ENCODE results near the gene SHB. TPM values are rescaled to one million over a fixed set of nuclear protein-coding genes. Genes with fewer than 3 reads are reported as not detected.

SHB gene
- total RNA-seq, 1 donor, result 19.9 TPM

DNA sequence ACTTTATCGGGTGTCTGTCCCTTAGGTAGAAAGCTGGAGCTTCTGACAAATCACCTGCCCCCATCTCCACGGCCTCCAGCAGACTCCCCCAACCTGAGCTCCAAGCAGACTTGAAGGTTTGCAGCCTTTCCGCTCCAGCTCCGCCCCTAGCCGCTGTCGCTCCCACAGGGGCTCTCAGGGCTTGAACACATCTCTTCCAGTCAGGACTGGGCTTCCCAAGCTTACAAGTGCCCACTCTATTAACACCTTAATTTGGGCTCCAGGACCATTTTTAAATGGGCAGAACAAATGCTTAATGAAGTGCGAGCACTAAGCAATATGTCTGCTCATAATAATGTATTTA, 147.9 kb downstream of the SHB start:
- no peak overlapping the region for H3K4me3 ChIP-seq (ENCODE audit: low read depth, low read length)
- DNase-seq (ENCODE audit: low read depth), result no peak
- TF ChIP-seq, protein P1, sequence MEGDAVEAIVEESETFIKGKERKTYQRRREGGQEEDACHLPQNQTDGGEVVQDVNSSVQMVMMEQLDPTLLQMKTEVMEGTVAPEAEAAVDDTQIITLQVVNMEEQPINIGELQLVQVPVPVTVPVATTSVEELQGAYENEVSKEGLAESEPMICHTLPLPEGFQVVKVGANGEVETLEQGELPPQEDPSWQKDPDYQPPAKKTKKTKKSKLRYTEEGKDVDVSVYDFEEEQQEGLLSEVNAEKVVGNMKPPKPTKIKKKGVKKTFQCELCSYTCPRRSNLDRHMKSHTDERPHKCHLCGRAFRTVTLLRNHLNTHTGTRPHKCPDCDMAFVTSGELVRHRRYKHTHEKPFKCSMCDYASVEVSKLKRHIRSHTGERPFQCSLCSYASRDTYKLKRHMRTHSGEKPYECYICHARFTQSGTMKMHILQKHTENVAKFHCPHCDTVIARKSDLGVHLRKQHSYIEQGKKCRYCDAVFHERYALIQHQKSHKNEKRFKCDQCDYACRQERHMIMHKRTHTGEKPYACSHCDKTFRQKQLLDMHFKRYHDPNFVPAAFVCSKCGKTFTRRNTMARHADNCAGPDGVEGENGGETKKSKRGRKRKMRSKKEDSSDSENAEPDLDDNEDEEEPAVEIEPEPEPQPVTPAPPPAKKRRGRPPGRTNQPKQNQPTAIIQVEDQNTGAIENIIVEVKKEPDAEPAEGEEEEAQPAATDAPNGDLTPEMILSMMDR (IDR thresholded peaks at IDR 0.05; ENCODE audit: insufficient read depth, low read depth, low read length), result no peak

DNA sequence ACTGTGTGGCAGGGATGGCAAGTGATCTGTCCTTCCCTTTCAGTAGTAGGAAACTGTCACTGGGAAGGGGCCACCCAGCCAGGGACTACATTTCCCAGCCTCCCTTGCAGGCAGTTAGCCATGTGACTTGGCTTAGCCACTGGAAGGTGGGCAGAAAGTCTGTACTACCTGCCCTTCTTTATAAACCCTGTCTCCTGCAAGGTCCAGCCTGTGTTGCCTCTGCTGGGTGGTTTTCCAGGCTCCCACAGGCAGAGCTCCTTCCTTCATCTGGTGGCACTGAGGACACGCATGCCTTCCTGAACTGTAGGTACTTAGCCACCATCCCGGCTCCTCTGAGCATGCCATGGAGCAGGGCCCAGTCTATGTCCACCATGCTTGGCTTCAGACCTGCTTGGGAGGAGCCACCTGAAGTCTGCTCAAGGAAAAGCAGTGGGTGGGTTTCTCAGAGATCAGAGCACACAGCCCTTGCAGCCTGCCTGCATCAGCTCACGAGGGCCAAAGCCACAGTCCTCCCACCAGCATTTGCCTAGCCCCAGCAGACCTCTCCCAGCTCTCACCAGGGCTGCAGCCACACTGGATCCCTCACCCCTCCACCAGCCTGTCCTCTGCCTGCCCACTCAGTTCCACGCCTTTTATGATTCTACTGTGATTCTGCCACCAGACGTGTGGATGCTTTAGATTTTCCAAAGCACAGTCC, 148.4 kb downstream of the SHB start:
- TF ChIP-seq, protein P1 (IDR thresholded peaks at IDR 0.05; ENCODE audit: insufficient read depth, low read depth, low read length), result no peak
- no peak for DNase-seq (ENCODE audit: low read depth)

DNA sequence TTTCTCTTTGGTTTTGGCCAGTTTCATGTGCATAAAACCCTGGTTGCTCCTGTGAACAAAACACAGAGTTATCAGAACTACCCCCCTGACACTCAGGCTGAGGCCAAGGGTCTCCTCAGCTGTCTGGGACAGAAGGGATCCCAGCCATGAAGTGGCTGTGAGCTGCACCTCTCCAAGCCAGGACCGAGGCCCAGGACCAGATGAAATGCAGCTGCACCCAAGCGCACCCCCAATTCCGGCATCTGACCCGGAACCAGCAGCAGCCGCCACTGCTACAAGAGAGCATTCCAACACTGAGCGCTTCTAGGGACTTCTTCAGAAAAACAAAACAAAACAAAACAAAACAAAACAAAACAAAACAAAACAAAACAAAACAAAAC, 149.1 kb downstream of the SHB start:
- TF ChIP-seq, protein P1 (IDR thresholded peaks at IDR 0.05; ENCODE audit: insufficient read depth, low read depth, low read length), result no peak
- no peak overlapping the region for H3K4me3 ChIP-seq (ENCODE audit: low read depth, low read length)
- no peak for DNase-seq (ENCODE audit: low read depth)

More for the DNA sequence above, 148.4 kb downstream of the SHB start:
- H3K4me3 ChIP-seq (ENCODE audit: low read depth, low read length), result no peak overlapping the region

DNA sequence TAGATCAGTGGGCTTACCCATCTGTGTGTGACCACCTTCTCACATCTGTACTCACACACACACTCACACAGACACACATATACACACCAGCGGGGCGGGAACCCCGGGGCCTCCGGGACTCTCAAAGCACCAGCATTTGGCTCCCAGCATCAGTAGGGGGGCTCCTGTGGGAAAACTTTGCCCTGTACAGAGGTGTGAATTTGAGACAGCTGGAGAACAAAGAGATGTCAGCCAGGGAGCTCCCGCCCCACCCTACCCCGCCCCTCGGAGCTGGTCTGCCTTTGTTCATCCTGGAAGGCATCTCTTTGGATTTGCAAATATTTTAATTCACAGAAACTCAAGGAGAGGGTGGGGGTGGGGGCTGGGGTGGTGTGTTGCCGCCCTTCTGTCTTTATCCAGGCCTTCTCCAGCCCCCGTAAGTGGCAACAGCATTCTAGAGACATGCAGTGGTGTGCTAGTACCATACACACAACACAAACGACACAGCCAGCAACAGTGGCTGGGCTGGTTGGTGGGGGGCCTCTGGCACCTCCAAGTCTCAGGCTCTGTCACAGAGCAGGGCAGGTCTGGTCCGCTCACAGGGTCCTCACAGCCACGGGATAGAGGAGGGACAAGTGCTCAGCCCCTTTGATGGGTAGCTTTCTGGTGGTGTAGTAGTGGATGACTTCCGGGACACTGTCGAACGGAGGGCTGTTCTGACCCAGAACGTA, 149.6 kb downstream of the SHB start:
- TF ChIP-seq, protein P1 (IDR thresholded peaks at IDR 0.05; ENCODE audit: insufficient read depth, low read depth, low read length), result no peak
- no peak for DNase-seq (ENCODE audit: low read depth)
- no peak overlapping the region for H3K4me3 ChIP-seq (ENCODE audit: low read depth, low read length)

DNA sequence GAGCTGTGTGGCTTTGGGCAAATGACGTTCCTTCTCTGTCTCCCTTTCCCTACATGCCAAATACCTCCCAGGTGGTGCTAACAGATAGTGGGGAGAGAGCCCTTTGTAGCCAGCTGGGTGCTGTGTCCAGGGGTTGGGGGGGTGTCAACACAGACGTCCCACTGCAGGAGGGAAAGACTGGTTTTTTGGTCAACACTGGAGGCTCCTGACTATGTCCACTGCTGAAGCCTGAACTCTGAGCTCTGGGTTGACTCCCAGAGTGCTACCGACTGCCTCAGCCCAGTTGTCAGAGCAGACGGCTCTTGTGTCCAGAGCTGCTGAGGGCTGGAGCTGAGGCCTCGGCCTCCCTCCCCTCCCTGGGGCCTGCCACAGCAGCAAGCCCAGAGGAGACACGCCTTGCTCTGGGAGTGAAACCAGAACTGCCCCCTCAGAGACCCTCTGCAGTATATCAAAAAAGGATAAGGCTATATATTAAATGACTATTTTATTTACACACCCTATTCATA, 150.3 kb downstream of the SHB start:
- TF ChIP-seq, protein P1 (IDR thresholded peaks at IDR 0.05; ENCODE audit: insufficient read depth, low read depth, low read length), result no peak
- H3K4me3 ChIP-seq (ENCODE audit: low read depth, low read length), result no peak overlapping the region
- DNase-seq (ENCODE audit: low read depth), result no peak

DNA sequence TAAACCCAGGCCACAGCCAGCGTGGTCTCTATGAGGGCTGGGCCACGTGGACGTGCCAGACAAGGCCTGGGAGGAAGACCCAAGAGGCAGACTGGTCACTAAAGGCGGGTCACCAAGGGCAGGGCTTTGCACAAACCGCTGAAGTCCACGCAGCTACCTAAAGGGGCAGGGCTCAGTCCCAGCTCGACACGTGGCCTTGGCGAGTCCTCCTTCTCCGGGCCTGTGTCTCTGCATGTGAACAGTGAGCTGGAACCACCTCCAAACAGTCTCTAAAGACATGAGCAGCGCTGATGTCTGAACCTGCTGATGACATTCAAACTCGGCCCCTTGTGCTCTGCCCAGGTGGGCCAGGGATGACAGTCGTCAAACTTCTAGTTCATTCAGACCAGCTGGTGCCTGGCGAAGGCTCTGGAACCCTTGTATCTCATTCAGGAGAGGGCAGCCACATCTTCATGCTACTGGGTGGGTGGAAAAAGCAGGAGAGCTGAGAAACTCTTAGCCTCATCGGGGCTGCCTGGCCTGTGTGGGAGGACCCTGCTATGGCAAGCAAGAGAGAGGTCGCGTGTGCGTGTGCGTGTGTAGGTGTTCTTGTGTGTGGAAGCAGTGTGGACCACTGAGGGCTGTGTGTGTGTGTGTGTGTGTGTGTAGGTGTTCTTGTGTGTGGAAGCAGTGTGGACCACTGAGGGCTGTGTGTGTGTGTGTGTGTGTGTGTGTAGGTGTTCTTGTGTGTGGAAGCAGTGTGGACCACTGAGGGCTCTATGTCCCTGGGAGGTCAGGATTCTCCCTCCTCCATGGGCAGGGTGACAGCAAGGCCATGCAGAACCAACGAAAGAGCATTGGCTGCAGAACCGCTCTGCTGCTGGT, 151.0 kb downstream of the SHB start:
- no peak for DNase-seq (ENCODE audit: low read depth)
- H3K4me3 ChIP-seq (ENCODE audit: low read depth, low read length), result no peak overlapping the region
- TF ChIP-seq, protein P1 (IDR thresholded peaks at IDR 0.05; ENCODE audit: insufficient read depth, low read depth, low read length), result no peak
